IPS-11a (cell line): ENCODE results near the gene GFM1.

Source experiments
- H3K4me3 ChIP-seq: one replicate; pipeline ENCODE4 v1.5.1; 2013; ENCODE audit warnings: low read depth, low read length, control low read depth

GFM1 gene

GRCh38 chr3:158644345-158644908, at the start of gene GFM1:
Gene GFM1, plus strand, starts transcription at chr3:158644527. Its CDS starts 108 bp downstream, at chr3:158644635.
- peak within 1 kb of the TSS; percentile 94 for H3K4me3 ChIP-seq

GRCh38 chr3:158600787-158601186, 43.5 kb upstream of the GFM1 start:
- H3K4me3 ChIP-seq = no peak overlapping the region

- H3K4me3 ChIP-seq = no peak overlapping the region
These were observed 42.1 kb upstream of the GFM1 start for GRCh38 chr3:158602227-158602626.

GRCh38 chr3:158617982-158618875, 26.1 kb upstream of the GFM1 start:
- H3K4me3 ChIP-seq = no peak overlapping the region

GRCh38 chr3:158625881-158626280, 18.4 kb upstream of the GFM1 start:
- no peak overlapping the region for H3K4me3 ChIP-seq

- no peak overlapping the region for H3K4me3 ChIP-seq
These were observed 12.3 kb upstream of the GFM1 start for GRCh38 chr3:158631981-158632380.

GRCh38 chr3:158640646-158641045, 3.7 kb upstream of the GFM1 start:
- no peak overlapping the region for H3K4me3 ChIP-seq

GRCh38 chr3:158642005-158642404, 2.3 kb upstream of the GFM1 start:
- no peak overlapping the region for H3K4me3 ChIP-seq

GRCh38 chr3:158642474-158643210, 1.7 kb upstream of the GFM1 start:
- no peak overlapping the region for H3K4me3 ChIP-seq

- no peak overlapping the region for H3K4me3 ChIP-seq
These were observed 5.5 kb downstream of the GFM1 start for GRCh38 chr3:158649791-158650190.

GRCh38 chr3:158651192-158651591, 6.9 kb downstream of the GFM1 start:
- H3K4me3 ChIP-seq = no peak overlapping the region

- H3K4me3 ChIP-seq = no peak overlapping the region
These were observed 8.1 kb downstream of the GFM1 start for GRCh38 chr3:158652463-158652862.

- no peak overlapping the region for H3K4me3 ChIP-seq
These were observed 14.6 kb downstream of the GFM1 start for GRCh38 chr3:158658889-158659288.

- H3K4me3 ChIP-seq = no peak overlapping the region
These were observed 15.3 kb downstream of the GFM1 start for GRCh38 chr3:158659454-158660237.

GRCh38 chr3:158660711-158661110, 16.4 kb downstream of the GFM1 start:
- H3K4me3 ChIP-seq = no peak overlapping the region

- H3K4me3 ChIP-seq = no peak overlapping the region
These were observed 18.9 kb downstream of the GFM1 start for GRCh38 chr3:158663246-158663645.

GRCh38 chr3:158663832-158664231, 19.5 kb downstream of the GFM1 start:
- no peak overlapping the region for H3K4me3 ChIP-seq

- H3K4me3 ChIP-seq = no peak overlapping the region
These were observed 22.1 kb downstream of the GFM1 start for GRCh38 chr3:158666416-158666815.

- H3K4me3 ChIP-seq = no peak overlapping the region
These were observed 24.2 kb downstream of the GFM1 start for GRCh38 chr3:158668506-158668905.

GRCh38 chr3:158671821-158672214, 27.5 kb downstream of the GFM1 start:
- peak overlapping the region; percentile 75 for H3K4me3 ChIP-seq
